Spleen (tissue), 7 donors: Measurements from ENCODE around the gene USP24.

Experiments used
- CTCF ChIP-seq, 11 experiments: fragments of 200-600 bp in 7 of 11; fragments of 450-650 bp in 4 of 11; sonication (generic) in 4 of 11; IDR thresholded peaks in 8 of 11; conservative IDR thresholded peaks in 3 of 11; 1 replicate in 7 of 11; 2 replicates in 4 of 11; pipeline versions ENCODE4 v1.4.0 to v1.8.0; 2016 to 2021; ENCODE audit warnings: antibody characterized with exemption in 11 of 11, inconsistent platforms in 4 of 11, mild to moderate bottlenecking in 1 of 11
- POLR2A ChIP-seq, 3 donors: fragments of 450-650 bp; IDR thresholded peaks; one replicate each; pipeline ENCODE4 v1.5.1; 2017; ENCODE audit warnings: antibody characterized with exemption in 3 of 3, mild to moderate bottlenecking in 1 of 3
- donor health status: DM: no; HTN: no; CAD: no; lungs with moderate emphysema.
- donor health status: DM: no; HTN: no; CAD: no.
- donor health status: DM: no; HTN: no; CAD: no.

GRCh38 chr1:55069280-55069679, 145.9 kb downstream of the USP24 start:
- TF ChIP-seq CTCF (IDR thresholded peaks at IDR 0.05 in 8 of 11, conservative IDR thresholded peaks at IDR 0.05 in 3 of 11), result no peak
- no peak for TF ChIP-seq POLR2A (IDR thresholded peaks at IDR 0.05)
